Ishikawa (cell line): ENCODE results near the gene RPL22.
A peak's percentile ranks its signal among the peaks of the same experiment; 100 is the strongest.

Source experiments
- CEBPB ChIP-seq: IDR thresholded peaks from 2 replicates; pipeline ENCODE4 v1.6.1; 2012
- CREB1 ChIP-seq: IDR thresholded peaks from 2 replicates; pipeline ENCODE4 v1.6.1; 2012; ENCODE audit warnings: low read depth
- EGR1 ChIP-seq: IDR thresholded peaks from 2 replicates; pipeline ENCODE4 v1.6.1; 2012
- EP300 ChIP-seq: IDR thresholded peaks from 2 replicates; pipeline ENCODE4 v1.6.1; 2012; ENCODE audit warnings: borderline replicate concordance
- FOXM1 ChIP-seq: IDR thresholded peaks from 2 replicates; pipeline ENCODE4 v1.6.1; 2012; ENCODE audit warnings: low read depth, borderline replicate concordance
- NFIC ChIP-seq: IDR thresholded peaks from 2 replicates; pipeline ENCODE4 v1.6.1; 2012
- RAD21 ChIP-seq: IDR thresholded peaks from 2 replicates; pipeline ENCODE4 v1.6.1; 2012; ENCODE audit warnings: low read depth
- TAF1 ChIP-seq: IDR thresholded peaks from 2 replicates; pipeline ENCODE4 v1.6.1; 2012; ENCODE audit warnings: low read depth, mild to moderate bottlenecking
- TCF12 ChIP-seq: IDR thresholded peaks from 2 replicates; pipeline ENCODE4 v1.6.1; 2012; ENCODE audit warnings: low read depth
- TEAD4 ChIP-seq: IDR thresholded peaks from 2 replicates; pipeline ENCODE4 v1.6.1; 2012
- YY1 ChIP-seq: IDR thresholded peaks from 2 replicates; pipeline ENCODE4 v1.6.1; 2012; ENCODE audit warnings: low read depth
- ZBTB7A ChIP-seq: IDR thresholded peaks from 2 replicates; pipeline ENCODE4 v1.6.1; 2012; ENCODE audit warnings: low read depth
- TF ChIP-seq, protein P1 (sequence below): IDR thresholded peaks from 2 replicates; pipeline ENCODE4 v1.6.1; 2012
- TF ChIP-seq, protein P2 (sequence below): IDR thresholded peaks from 2 replicates; pipeline ENCODE4 v1.6.1; 2012; ENCODE audit warnings: low read depth, mild to moderate bottlenecking
- TF ChIP-seq, protein P3 (sequence below): IDR thresholded peaks from 2 replicates; pipeline ENCODE4 v1.6.1; 2012

Gene RPL22

DNA sequence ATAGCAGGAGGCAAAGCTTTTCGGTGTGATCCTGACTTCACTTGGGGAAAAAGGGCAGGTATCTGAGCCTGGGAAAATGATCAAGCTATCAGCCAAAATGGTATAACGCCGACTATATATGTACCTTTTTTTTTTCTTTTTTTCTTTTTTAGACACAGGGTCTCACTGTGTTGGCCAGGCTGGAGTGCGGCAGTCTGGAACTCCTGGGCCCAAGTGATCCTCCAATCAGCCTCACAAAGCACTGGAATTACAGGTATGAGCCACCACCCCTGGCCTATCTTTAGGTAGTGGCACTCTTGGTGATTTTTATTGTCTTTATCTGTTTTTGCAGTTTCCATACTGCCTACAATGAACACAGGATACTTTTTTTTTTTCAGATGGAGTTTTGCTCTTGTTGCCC, 37.7 kb upstream of the RPL22 start:
- TF ChIP-seq EP300 (no peak), YY1 (no peak), ZBTB7A (no peak), NFIC (no peak), TCF12 (no peak), RAD21 (no peak), TAF1 (no peak), TEAD4 (no peak), CEBPB (no peak), CREB1 (no peak), FOXM1 (no peak), EGR1 (no peak)
- TF ChIP-seq, protein P1, sequence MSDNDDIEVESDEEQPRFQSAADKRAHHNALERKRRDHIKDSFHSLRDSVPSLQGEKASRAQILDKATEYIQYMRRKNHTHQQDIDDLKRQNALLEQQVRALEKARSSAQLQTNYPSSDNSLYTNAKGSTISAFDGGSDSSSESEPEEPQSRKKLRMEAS, result no peak
- TF ChIP-seq, protein P2, sequence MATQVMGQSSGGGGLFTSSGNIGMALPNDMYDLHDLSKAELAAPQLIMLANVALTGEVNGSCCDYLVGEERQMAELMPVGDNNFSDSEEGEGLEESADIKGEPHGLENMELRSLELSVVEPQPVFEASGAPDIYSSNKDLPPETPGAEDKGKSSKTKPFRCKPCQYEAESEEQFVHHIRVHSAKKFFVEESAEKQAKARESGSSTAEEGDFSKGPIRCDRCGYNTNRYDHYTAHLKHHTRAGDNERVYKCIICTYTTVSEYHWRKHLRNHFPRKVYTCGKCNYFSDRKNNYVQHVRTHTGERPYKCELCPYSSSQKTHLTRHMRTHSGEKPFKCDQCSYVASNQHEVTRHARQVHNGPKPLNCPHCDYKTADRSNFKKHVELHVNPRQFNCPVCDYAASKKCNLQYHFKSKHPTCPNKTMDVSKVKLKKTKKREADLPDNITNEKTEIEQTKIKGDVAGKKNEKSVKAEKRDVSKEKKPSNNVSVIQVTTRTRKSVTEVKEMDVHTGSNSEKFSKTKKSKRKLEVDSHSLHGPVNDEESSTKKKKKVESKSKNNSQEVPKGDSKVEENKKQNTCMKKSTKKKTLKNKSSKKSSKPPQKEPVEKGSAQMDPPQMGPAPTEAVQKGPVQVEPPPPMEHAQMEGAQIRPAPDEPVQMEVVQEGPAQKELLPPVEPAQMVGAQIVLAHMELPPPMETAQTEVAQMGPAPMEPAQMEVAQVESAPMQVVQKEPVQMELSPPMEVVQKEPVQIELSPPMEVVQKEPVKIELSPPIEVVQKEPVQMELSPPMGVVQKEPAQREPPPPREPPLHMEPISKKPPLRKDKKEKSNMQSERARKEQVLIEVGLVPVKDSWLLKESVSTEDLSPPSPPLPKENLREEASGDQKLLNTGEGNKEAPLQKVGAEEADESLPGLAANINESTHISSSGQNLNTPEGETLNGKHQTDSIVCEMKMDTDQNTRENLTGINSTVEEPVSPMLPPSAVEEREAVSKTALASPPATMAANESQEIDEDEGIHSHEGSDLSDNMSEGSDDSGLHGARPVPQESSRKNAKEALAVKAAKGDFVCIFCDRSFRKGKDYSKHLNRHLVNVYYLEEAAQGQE, result no peak
- TF ChIP-seq, protein P3, sequence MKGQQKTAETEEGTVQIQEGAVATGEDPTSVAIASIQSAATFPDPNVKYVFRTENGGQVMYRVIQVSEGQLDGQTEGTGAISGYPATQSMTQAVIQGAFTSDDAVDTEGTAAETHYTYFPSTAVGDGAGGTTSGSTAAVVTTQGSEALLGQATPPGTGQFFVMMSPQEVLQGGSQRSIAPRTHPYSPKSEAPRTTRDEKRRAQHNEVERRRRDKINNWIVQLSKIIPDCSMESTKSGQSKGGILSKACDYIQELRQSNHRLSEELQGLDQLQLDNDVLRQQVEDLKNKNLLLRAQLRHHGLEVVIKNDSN, result no peak

DNA sequence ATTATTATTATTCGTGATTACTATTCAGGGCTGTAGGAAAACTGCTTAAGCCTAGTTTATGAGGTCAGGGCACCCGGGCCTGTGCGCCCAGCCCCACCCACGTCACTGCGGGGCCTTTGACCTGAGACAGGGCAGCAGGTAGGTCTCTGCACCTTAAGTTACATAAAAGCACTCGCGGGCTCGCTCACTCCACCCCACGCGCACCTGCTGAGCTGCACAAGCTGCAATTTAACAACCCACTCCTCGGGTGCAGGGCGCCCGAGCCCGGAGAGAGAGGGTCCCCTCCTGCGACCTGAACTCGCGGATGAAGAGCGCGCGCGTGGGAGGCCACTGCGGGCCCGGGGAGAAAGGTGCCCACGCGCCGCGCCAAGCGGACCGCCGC, 35.9 kb upstream of the RPL22 start:
- TF ChIP-seq EGR1 (peak; percentile 13; the same call in 1 of the 2 replicates), CREB1 (no peak), RAD21 (no peak), CEBPB (no peak), TAF1 (no peak), ZBTB7A (no peak)

DNA sequence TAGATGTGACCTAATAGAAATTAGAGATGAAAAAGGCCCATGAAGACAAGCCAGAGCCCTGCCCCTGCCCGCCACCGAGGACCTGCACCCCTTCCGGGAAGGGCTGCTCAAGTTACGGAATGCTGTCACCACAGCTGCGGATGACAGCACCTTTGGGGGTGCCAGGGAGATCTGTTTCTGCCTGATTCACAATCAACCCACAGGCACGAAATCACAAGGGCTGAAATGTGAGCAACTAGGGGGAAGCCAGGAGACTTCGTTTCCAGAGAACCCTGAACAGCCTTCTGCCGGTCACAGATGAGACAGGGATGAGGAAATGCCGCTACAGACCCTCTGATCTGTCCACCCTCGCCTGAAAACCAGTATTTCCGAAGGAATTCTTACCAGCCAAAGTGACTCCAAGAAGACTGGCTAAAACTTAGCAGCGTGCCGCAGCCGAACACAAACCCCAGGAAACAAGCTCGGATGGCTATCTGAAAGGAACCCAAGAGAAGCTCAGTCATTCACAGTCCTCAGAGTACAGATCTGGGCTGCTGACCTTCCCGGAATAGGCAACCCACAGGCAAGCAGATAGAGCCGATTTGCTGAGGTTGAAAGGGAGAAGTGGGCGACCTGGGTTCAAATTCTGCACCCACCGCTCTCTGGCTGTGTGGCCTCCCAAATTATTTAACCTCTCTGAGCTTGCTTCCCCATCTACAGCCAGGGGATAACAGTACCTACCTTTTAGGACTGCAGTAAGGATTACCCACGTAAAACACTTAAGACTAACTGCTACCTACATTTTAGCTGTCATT, 35.3 kb upstream of the RPL22 start:
- TF ChIP-seq, protein P2, result no peak
- TF ChIP-seq, protein P1, result no peak
- TF ChIP-seq, protein P3, result no peak
- TF ChIP-seq CREB1 (no peak), TCF12 (no peak), TEAD4 (no peak), CEBPB (no peak)

DNA sequence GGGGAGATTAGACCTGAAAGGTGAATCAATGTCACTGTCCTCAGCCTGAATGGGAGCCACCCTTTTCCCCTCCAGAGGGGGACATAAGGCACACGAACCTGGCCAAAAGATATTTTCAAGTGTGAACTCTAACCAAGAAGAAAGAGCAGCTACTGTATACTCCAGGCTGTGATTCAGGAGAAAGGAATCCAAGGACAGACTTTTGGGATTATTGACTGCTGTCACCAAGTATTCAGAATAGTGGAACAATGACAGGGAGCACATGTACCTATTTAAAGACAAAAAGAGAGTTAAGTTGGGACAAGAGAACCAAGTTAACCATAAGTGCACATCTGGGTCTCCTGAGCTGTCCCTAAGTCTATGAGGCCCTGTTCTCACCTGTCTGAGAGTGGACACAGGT, 34.0 kb upstream of the RPL22 start:
- TF ChIP-seq EGR1 (no peak), CREB1 (no peak), TAF1 (no peak), NFIC (no peak), ZBTB7A (no peak), EP300 (no peak), TEAD4 (no peak), CEBPB (no peak)

DNA sequence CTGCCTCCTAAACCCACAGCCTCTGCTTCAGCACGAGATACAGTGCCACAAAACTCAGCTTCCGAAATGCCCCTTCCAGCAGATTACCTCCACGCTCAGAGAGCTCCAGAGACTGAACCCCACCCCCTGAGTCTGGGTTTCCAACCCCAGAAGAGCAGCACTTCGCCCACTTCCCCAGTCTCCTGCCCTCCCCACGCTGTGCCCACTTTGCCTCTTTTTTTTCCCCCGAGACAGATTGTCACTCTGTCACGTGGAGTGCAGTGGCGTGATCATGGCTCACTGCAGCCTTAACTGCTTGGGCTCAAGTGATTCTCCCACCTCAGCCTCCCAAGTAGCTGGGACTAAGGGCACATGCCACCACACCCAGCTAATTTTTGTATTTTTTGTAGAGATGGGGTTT, 26.3 kb upstream of the RPL22 start:
- TF ChIP-seq CEBPB (no peak), ZBTB7A (no peak), TAF1 (no peak), CREB1 (no peak), RAD21 (no peak), EGR1 (no peak), YY1 (no peak), EP300 (no peak), TCF12 (no peak), TEAD4 (no peak), FOXM1 (no peak), NFIC (no peak)
- TF ChIP-seq, protein P1, result no peak
- TF ChIP-seq, protein P3, result no peak
- TF ChIP-seq, protein P2, result no peak
